Measurements from ENCODE around the gene CFAP61.

The CFAP61 gene

DNA sequence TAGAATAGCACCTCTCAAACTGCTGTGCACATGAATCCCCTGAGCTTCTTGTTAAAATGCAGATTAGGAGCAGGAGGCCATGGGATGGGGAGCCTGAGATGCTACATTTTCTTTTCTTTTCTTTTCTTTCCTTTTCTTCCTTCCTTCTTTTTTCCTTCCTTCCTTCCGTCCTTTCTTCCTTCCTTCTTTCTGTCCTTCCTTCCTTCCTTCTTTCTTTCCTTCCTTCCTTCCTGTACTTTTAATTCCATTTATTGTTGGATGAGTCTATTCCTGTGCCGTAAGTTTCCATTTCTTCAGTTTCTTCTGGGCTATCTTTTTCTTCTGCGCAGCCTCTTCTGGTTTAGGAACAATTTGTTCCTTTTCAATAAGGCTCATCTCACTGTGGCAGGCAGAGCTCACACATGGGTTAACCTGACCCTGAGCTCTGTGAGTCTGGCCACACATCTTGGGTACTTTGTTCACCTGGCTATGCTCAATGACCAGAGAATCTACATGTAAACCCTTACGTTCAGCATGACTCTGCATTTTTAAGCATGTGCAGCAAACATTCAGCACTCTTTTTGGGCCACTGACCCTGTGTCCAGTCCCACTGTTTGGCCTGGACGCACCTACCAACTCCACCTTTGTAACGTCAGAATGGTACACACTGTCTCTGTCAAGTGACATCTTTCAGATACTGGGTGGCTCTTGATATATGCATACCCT, 200.9 kb downstream of the CFAP61 start:
- Histone ChIP-seq H3K4me1 (ENCODE audit: control insufficient read depth, insufficient read depth, low read length, poor library complexity, severe bottlenecking) (no peaks in the 10 kb centered on the region), H3K27ac (ENCODE audit: low read depth, low read length, severe bottlenecking) (no peak overlapping the region), H3K4me3 (ENCODE audit: extremely low read depth, insufficient read depth, low read length, poor library complexity, severe bottlenecking) (no peak overlapping the region), H3K36me3 (ENCODE audit: control insufficient read depth, insufficient read depth, low read length) (no peaks in the 10 kb centered on the region), H3K9me3 (ENCODE audit: control insufficient read depth, low read length) (no peaks in the 10 kb centered on the region)
- 85 to 96% methylated on average over 4 to 5 of the region's 6 CpGs for WGBS, 2 experiments (ENCODE audit: insufficient coverage in 2 of 2)

GRCh38 chr20:20253744-20254330, 201.5 kb downstream of the CFAP61 start:
- Histone ChIP-seq H3K9me3 (ENCODE audit: control insufficient read depth, low read length) (no peaks in the 10 kb centered on the region), H3K27ac (ENCODE audit: low read depth, low read length, severe bottlenecking) (no peak overlapping the region), H3K36me3 (ENCODE audit: control insufficient read depth, insufficient read depth, low read length) (no peaks in the 10 kb centered on the region), H3K4me1 (ENCODE audit: control insufficient read depth, insufficient read depth, low read length, poor library complexity, severe bottlenecking) (no peaks in the 10 kb centered on the region), H3K4me3 (ENCODE audit: extremely low read depth, insufficient read depth, low read length, poor library complexity, severe bottlenecking) (no peak overlapping the region)
- WGBS, 2 experiments (ENCODE audit: insufficient coverage in 2 of 2): 82 to 89% methylated on average over 4 of the region's 6 CpGs

- Histone ChIP-seq H3K36me3 (ENCODE audit: control insufficient read depth, insufficient read depth, low read length) (no peaks in the 10 kb centered on the region), H3K4me1 (ENCODE audit: control insufficient read depth, insufficient read depth, low read length, poor library complexity, severe bottlenecking) (no peaks in the 10 kb centered on the region), H3K9me3 (ENCODE audit: control insufficient read depth, low read length) (no peaks in the 10 kb centered on the region), H3K27ac (ENCODE audit: low read depth, low read length, severe bottlenecking) (no peak overlapping the region), H3K4me3 (ENCODE audit: extremely low read depth, insufficient read depth, low read length, poor library complexity, severe bottlenecking) (no peak overlapping the region)
- 88 to 92% methylated on average over 2 to 3 of the region's 3 CpGs for WGBS, 2 experiments (ENCODE audit: insufficient coverage in 2 of 2)
These were observed 202.8 kb downstream of the CFAP61 start for GRCh38 chr20:20255099-20255498.

DNA sequence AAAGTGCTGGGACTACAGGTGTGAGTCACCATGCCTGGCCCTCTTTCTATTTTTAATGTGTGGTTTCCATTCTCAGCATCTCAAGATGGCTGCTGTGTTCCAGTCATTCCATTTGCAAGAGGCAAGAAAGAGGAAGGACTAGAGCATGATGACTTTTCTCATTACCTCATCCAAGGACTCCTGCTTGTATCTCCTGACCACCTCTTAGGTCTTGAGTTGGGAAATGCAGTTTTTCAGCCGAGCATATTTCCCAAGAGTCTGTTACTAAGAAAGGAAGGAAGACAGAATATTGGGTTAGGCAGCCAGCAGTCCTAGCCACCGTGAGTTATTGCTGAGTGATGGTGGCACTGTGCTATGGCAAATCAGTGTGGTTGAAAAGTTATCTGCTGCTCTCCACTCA, 207.2 kb downstream of the CFAP61 start:
- 63 to 80% methylated on average over 1 of the region's 2 CpGs for WGBS, 2 experiments (ENCODE audit: insufficient coverage in 2 of 2)
- H3K4me3 ChIP-seq (ENCODE audit: extremely low read depth, insufficient read depth, low read length, poor library complexity, severe bottlenecking): no peak overlapping the region
- H3K36me3 ChIP-seq (ENCODE audit: control insufficient read depth, insufficient read depth, low read length): no peaks in the 10 kb centered on the region
- no peaks in the 10 kb centered on the region for H3K4me1 ChIP-seq (ENCODE audit: control insufficient read depth, insufficient read depth, low read length, poor library complexity, severe bottlenecking)
- no peak overlapping the region for H3K27ac ChIP-seq (ENCODE audit: low read depth, low read length, severe bottlenecking)
- H3K9me3 ChIP-seq (ENCODE audit: control insufficient read depth, low read length): no peaks in the 10 kb centered on the region

DNA sequence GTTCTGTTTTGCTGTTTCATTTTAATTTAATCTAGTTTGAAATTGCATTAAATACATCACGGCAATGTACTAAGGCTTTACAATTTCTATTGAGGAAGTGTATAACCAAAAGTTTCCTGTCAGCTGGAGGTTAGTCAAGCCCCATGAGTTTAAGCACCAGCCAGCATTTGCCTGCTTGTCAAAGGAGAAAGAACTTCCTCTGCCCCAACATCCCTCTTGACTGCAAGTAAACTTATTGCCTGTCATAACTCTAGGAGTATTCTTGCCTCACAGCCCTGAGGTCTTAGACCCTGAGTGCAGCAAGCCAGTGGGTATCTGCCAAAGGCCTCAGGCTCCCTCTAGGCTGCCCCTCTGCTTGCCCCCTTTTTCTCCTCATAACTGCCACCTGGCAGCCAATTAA, 208.8 kb downstream of the CFAP61 start:
- WGBS, 2 experiments (ENCODE audit: insufficient coverage in 2 of 2): no CpG with 5 or more reads among the region's 1 CpG
- no peaks in the 10 kb centered on the region for H3K36me3 ChIP-seq (ENCODE audit: control insufficient read depth, insufficient read depth, low read length)
- H3K27ac ChIP-seq (ENCODE audit: low read depth, low read length, severe bottlenecking): no peak overlapping the region
- H3K4me3 ChIP-seq (ENCODE audit: extremely low read depth, insufficient read depth, low read length, poor library complexity, severe bottlenecking): no peak overlapping the region
- H3K4me1 ChIP-seq (ENCODE audit: control insufficient read depth, insufficient read depth, low read length, poor library complexity, severe bottlenecking): no peaks in the 10 kb centered on the region
- H3K9me3 ChIP-seq (ENCODE audit: control insufficient read depth, low read length): no peaks in the 10 kb centered on the region

DNA sequence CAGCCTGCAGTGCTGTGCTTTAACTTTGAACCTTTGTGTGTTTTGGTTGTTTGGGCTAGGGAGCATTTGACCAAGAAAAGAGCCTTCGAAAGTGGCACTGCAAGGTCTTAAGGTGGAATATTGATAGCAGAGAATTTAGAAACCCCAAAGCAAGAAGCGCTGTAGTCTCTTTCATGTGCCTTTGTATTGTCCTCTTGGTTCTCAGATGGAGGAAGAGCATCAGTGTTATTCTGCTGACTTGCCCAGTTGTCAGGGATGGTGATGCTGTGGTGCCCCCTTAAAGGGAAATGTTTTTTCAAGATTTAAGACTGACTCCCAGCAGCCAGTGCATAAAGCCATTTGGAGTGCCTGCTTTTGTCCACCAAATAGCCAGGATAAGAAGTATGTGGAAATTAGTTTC, 212.9 kb downstream of the CFAP61 start:
- Histone ChIP-seq H3K4me3 (ENCODE audit: extremely low read depth, insufficient read depth, low read length, poor library complexity, severe bottlenecking) (no peak overlapping the region), H3K27ac (ENCODE audit: low read depth, low read length, severe bottlenecking) (no peak overlapping the region), H3K9me3 (ENCODE audit: control insufficient read depth, low read length) (no peaks in the 10 kb centered on the region), H3K4me1 (ENCODE audit: control insufficient read depth, insufficient read depth, low read length, poor library complexity, severe bottlenecking) (no peaks in the 10 kb centered on the region), H3K36me3 (ENCODE audit: control insufficient read depth, insufficient read depth, low read length) (no peaks in the 10 kb centered on the region)
- 83 to 86% methylated on average over 2 of the region's 2 CpGs for WGBS, 2 experiments (ENCODE audit: insufficient coverage in 2 of 2)

GRCh38 chr20:20266552-20266951, 214.2 kb downstream of the CFAP61 start:
- Histone ChIP-seq H3K4me1 (ENCODE audit: control insufficient read depth, insufficient read depth, low read length, poor library complexity, severe bottlenecking) (no peaks in the 10 kb centered on the region), H3K4me3 (ENCODE audit: extremely low read depth, insufficient read depth, low read length, poor library complexity, severe bottlenecking) (no peak overlapping the region), H3K36me3 (ENCODE audit: control insufficient read depth, insufficient read depth, low read length) (no peaks in the 10 kb centered on the region), H3K9me3 (ENCODE audit: control insufficient read depth, low read length) (no peaks in the 10 kb centered on the region), H3K27ac (ENCODE audit: low read depth, low read length, severe bottlenecking) (no peak overlapping the region)
- WGBS, 2 experiments (ENCODE audit: insufficient coverage in 2 of 2): 100% methylated on average over 1 of the region's 4 CpGs; no CpG with 5 or more reads in 1 of the 2 experiments

GRCh38 chr20:20267685-20268370, 215.5 kb downstream of the CFAP61 start:
- no peaks in the 10 kb centered on the region for H3K36me3 ChIP-seq (ENCODE audit: control insufficient read depth, insufficient read depth, low read length)
- no peak overlapping the region for H3K27ac ChIP-seq (ENCODE audit: low read depth, low read length, severe bottlenecking)
- no peak overlapping the region for H3K4me3 ChIP-seq (ENCODE audit: extremely low read depth, insufficient read depth, low read length, poor library complexity, severe bottlenecking)
- H3K9me3 ChIP-seq (ENCODE audit: control insufficient read depth, low read length): no peaks in the 10 kb centered on the region
- WGBS, 2 experiments (ENCODE audit: insufficient coverage in 2 of 2): 88 to 95% methylated on average over 7 to 13 of the region's 13 CpGs
- no peaks in the 10 kb centered on the region for H3K4me1 ChIP-seq (ENCODE audit: control insufficient read depth, insufficient read depth, low read length, poor library complexity, severe bottlenecking)

GRCh38 chr20:20271271-20271670, 218.9 kb downstream of the CFAP61 start:
- Histone ChIP-seq H3K27ac (ENCODE audit: low read depth, low read length, severe bottlenecking) (no peak overlapping the region), H3K36me3 (ENCODE audit: control insufficient read depth, insufficient read depth, low read length) (no peaks in the 10 kb centered on the region), H3K9me3 (ENCODE audit: control insufficient read depth, low read length) (no peaks in the 10 kb centered on the region), H3K4me3 (ENCODE audit: extremely low read depth, insufficient read depth, low read length, poor library complexity, severe bottlenecking) (no peak overlapping the region), H3K4me1 (ENCODE audit: control insufficient read depth, insufficient read depth, low read length, poor library complexity, severe bottlenecking) (no peaks in the 10 kb centered on the region)
- 88 to 91% methylated on average over 8 to 10 of the region's 10 CpGs for WGBS, 2 experiments (ENCODE audit: insufficient coverage in 2 of 2)

- WGBS, 2 experiments (ENCODE audit: insufficient coverage in 2 of 2): 83 to 100% methylated on average over 1 to 3 of the region's 4 CpGs
- H3K4me3 ChIP-seq (ENCODE audit: extremely low read depth, insufficient read depth, low read length, poor library complexity, severe bottlenecking): no peak overlapping the region
- no peaks in the 10 kb centered on the region for H3K36me3 ChIP-seq (ENCODE audit: control insufficient read depth, insufficient read depth, low read length)
- H3K4me1 ChIP-seq (ENCODE audit: control insufficient read depth, insufficient read depth, low read length, poor library complexity, severe bottlenecking): no peaks in the 10 kb centered on the region
- H3K27ac ChIP-seq (ENCODE audit: low read depth, low read length, severe bottlenecking): no peak overlapping the region
- H3K9me3 ChIP-seq (ENCODE audit: control insufficient read depth, low read length): no peaks in the 10 kb centered on the region
These were observed 220.4 kb downstream of the CFAP61 start for GRCh38 chr20:20272686-20273085.

DNA sequence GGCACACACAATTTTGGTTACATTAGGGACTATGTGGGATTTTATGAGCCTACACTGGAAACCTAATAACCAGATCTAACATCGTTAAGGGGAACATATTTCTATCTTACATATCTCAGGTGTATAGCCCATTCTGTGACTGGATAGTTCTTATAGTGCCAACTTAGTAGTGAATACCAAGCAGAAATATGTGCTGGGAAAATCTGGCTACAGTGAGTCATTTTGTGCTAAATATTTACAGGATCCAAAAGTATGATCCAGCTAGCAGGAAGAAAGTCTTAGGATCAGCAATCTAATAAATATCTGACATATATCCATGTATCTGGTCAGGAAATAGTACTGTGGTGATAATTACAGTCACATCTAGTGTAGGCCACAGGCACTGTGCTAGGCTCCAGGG, 221.0 kb downstream of the CFAP61 start:
- Histone ChIP-seq H3K36me3 (ENCODE audit: control insufficient read depth, insufficient read depth, low read length) (no peaks in the 10 kb centered on the region), H3K4me3 (ENCODE audit: extremely low read depth, insufficient read depth, low read length, poor library complexity, severe bottlenecking) (no peak overlapping the region), H3K4me1 (ENCODE audit: control insufficient read depth, insufficient read depth, low read length, poor library complexity, severe bottlenecking) (no peaks in the 10 kb centered on the region), H3K27ac (ENCODE audit: low read depth, low read length, severe bottlenecking) (no peak overlapping the region), H3K9me3 (ENCODE audit: control insufficient read depth, low read length) (no peaks in the 10 kb centered on the region)
- no CpG with 5 or more reads among the region's 1 CpG for WGBS, 2 experiments (ENCODE audit: insufficient coverage in 2 of 2)

All from mesodermal cell (in vitro differentiated cells).